Gastroesophageal sphincter (tissue), 4 donors: ENCODE results near the gene DISC1. TPM values are rescaled to one million over a fixed set of nuclear protein-coding genes. Genes with fewer than 3 reads are reported as not detected.

Experiments used
- ATAC-seq: fragments of 150-250 bp; one replicate; pipeline ENCODE4 v1.9.1; 2016; ENCODE audit warnings: mild to moderate bottlenecking, moderate library complexity
- H3K27ac ChIP-seq, 4 donors: fragments of 200-600 bp; sonication (generic) in 3 of 4; 1 replicate in 3 of 4; 2 replicates in 1 of 4; pipeline ENCODE4 v1.5.1; 2016 to 2019
- H3K27me3 ChIP-seq: fragments of 200-600 bp; sonication (generic); one replicate; pipeline ENCODE4 v1.5.1; 2019
- H3K36me3 ChIP-seq, 2 donors: fragments of 200-600 bp; sonication (generic); one replicate each; pipeline ENCODE4 v1.5.1; 2019; ENCODE audit warnings: control low read depth in 1 of 2
- H3K4me1 ChIP-seq, 3 donors: fragments of 200-600 bp; sonication (generic); 1 replicate in 2 of 3; 2 replicates in 1 of 3; pipeline ENCODE4 v1.5.1; 2016 to 2019; ENCODE audit warnings: control low read depth in 2 of 3
- H3K4me3 ChIP-seq, 2 donors: fragments of 200-600 bp; sonication (generic); one replicate each; pipeline ENCODE4 v1.5.1; 2019; ENCODE audit warnings: mild to moderate bottlenecking in 1 of 2, moderate library complexity in 1 of 2
- H3K9me3 ChIP-seq, 3 donors: fragments of 200-600 bp; sonication (generic); one replicate each; pipeline ENCODE4 v1.5.1; 2017 to 2019; ENCODE audit warnings: control low read depth in 2 of 3
- CTCF ChIP-seq, 4 experiments: fragments of 200-600 bp in 2 of 4; fragments of 450-650 bp in 2 of 4; sonication (generic) in 1 of 4; IDR thresholded peaks; one replicate each; pipeline ENCODE4 v1.5.1; 2017 to 2019; ENCODE audit warnings: antibody characterized with exemption in 4 of 4, mild to moderate bottlenecking in 2 of 4, moderate library complexity in 2 of 4
- EP300 ChIP-seq: sonication (generic); formaldehyde crosslinking; IDR thresholded peaks from one replicate; pipeline ENCODE4 v1.6.1; 2017; ENCODE audit warnings: antibody characterized with exemption, mild to moderate bottlenecking
- POLR2A ChIP-seq, 2 donors: fragments of 450-650 bp; IDR thresholded peaks; one replicate each; pipeline ENCODE4 v1.6.1; 2017; ENCODE audit warnings: antibody characterized with exemption in 2 of 2, mild to moderate bottlenecking in 2 of 2, moderate library complexity in 1 of 2
- POLR2AphosphoS5 ChIP-seq: sonication (generic); formaldehyde crosslinking; IDR thresholded peaks from one replicate; pipeline ENCODE4 v1.6.1; 2017; ENCODE audit warnings: antibody characterized with exemption
- WGBS, 2 donors: methylation state at CpG; one replicate each; pipeline ENCODE4 v1.1.5; 2018; ENCODE audit warnings: low coverage in 1 of 2; 5-methylcytosine and 5-hydroxymethylcytosine counted together
- total RNA-seq, 4 donors: library from RNA; depleted of rRNA; stranded (reverse); fragments of >200 nt; gene quantifications; one replicate each; pipeline ENCODE4 v1.1.0, GENCODE V29; 2016

The DISC1 gene
- total RNA-seq, 4 donors from 2014 or later, result 4.4 to 9.8 (median 6.8) TPM

DNA sequence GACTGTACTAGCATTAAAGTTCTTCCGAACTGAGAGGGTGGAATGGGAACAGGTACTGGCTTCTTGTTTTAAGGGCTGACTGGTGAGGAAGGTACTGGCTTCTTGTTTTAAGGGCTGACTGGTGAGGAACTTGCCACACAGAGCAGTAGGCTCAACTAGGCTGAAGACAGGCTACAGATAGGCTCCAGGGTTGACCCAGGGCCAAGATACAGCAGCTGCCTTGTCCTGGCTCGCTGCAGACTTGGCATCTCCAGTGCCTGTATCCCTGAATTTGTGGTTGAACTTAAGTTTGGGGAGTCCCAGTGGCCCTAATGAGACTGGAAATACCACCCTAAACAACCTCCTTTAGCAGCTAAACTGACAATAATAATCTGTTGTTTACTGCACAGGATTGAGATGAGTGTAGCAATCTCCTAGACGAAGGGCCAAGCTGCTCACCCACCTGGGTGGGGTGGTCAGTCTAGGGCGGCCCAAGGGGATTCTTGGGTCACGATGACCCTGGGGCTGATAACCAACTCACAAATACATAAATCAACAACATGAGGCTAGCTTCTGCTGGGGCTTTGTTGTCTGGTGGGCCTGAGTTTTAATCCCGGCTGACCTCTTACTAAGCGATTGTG lies 227.1 kb downstream of the DISC1 start:
- no peak overlapping the region for H3K4me3 ChIP-seq
- no peaks in the 10 kb centered on the region for H3K4me1 ChIP-seq
- TF ChIP-seq EP300 (no peak), POLR2AphosphoS5 (no peak), CTCF (IDR thresholded peaks at IDR 0.05) (no peak), POLR2A (IDR thresholded peaks at IDR 0.05) (no peak)
- 73 to 92% methylated on average over 3 to 5 of the region's 7 CpGs for WGBS, 2 donors
- ATAC-seq, result no peak
- H3K36me3 ChIP-seq, result no peaks in the 10 kb centered on the region
- no peak overlapping the region for H3K27ac ChIP-seq
- H3K9me3 ChIP-seq, result no peaks in the 10 kb centered on the region
- H3K27me3 ChIP-seq, result no peaks in the 10 kb centered on the region

GRCh38 chr1:231855361-231855760 lies 228.8 kb downstream of the DISC1 start:
- Histone ChIP-seq H3K4me1 (no peaks in the 10 kb centered on the region), H3K27me3 (no peaks in the 10 kb centered on the region), H3K9me3 (no peaks in the 10 kb centered on the region), H3K36me3 (no peaks in the 10 kb centered on the region), H3K27ac (no peak overlapping the region), H3K4me3 (no peak overlapping the region)
- no peak for ATAC-seq
- TF ChIP-seq POLR2AphosphoS5 (no peak), EP300 (no peak), POLR2A (IDR thresholded peaks at IDR 0.05) (no peak), CTCF (IDR thresholded peaks at IDR 0.05) (no peak)
- 69 to 86% methylated on average over 1 of the region's 1 CpG for WGBS, 2 donors

DNA sequence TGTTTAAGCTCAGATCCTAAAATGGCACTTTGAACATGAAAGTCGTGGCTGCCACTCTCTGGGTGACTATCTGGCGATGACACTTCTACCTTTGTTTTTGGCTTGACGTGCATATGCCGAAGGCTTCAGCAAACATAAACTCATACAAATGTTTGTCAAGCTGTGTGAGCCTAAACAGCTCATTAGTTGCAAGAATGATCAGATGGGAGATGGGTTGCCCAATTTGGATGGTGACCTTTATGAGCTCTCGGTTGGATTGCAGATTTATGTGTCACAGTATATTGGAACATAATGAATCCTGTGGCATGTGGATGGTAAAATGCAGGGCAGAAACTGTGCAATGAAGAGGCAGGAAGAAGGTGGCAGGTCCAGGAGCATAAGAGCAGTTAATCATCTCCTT lies 229.3 kb downstream of the DISC1 start:
- Histone ChIP-seq H3K27ac (no peak overlapping the region), H3K36me3 (no peaks in the 10 kb centered on the region), H3K4me3 (no peak overlapping the region), H3K27me3 (no peaks in the 10 kb centered on the region), H3K4me1 (no peaks in the 10 kb centered on the region), H3K9me3 (no peaks in the 10 kb centered on the region)
- WGBS, 2 donors, result 93 to 96% methylated on average over 4 to 5 of the region's 5 CpGs
- TF ChIP-seq CTCF (IDR thresholded peaks at IDR 0.05) (no peak), POLR2A (IDR thresholded peaks at IDR 0.05) (no peak), POLR2AphosphoS5 (no peak), EP300 (no peak)
- no peak for ATAC-seq

GRCh38 chr1:231856426-231856825 lies 229.8 kb downstream of the DISC1 start:
- 97 to 100% methylated on average over 1 to 3 of the region's 3 CpGs for WGBS, 2 donors
- no peak overlapping the region for H3K4me3 ChIP-seq
- H3K27ac ChIP-seq, result no peak overlapping the region
- H3K27me3 ChIP-seq, result no peaks in the 10 kb centered on the region
- H3K4me1 ChIP-seq, result no peaks in the 10 kb centered on the region
- no peaks in the 10 kb centered on the region for H3K36me3 ChIP-seq
- TF ChIP-seq CTCF (IDR thresholded peaks at IDR 0.05) (no peak), EP300 (no peak), POLR2A (IDR thresholded peaks at IDR 0.05) (no peak), POLR2AphosphoS5 (no peak)
- H3K9me3 ChIP-seq, result no peaks in the 10 kb centered on the region
- no peak for ATAC-seq

- Histone ChIP-seq H3K4me1 (peaks cover 0 to 1% (median 0%) of the 10 kb centered on the region in 3 donors), H3K9me3 (no peaks in the 10 kb centered on the region), H3K27ac (no peak overlapping the region), H3K36me3 (no peaks in the 10 kb centered on the region), H3K4me3 (no peak overlapping the region), H3K27me3 (no peaks in the 10 kb centered on the region)
- TF ChIP-seq EP300 (no peak), POLR2AphosphoS5 (no peak), POLR2A (IDR thresholded peaks at IDR 0.05) (no peak), CTCF (IDR thresholded peaks at IDR 0.05) (no peak)
- WGBS, 2 donors, result 92 to 100% methylated on average over 1 to 2 of the region's 4 CpGs
- no peak for ATAC-seq
Observed at GRCh38 chr1:231856894-231857293, 230.3 kb downstream of the DISC1 start.
